Bronchial epithelial cell (primary cell): Measurements from ENCODE around the gene FARS2. TPM values are rescaled to one million over a fixed set of nuclear protein-coding genes. Genes with fewer than 3 reads are reported as not detected.
A peak's percentile ranks its signal among the peaks of the same experiment; 100 is the strongest.

Experiments used
- DNase-seq: peaks from one replicate; pipeline ENCODE4 v3.0.0-alpha.2; 2010; ENCODE audit warnings: low read depth
- FAIRE-seq: peaks from 2 replicates; lab custom pipeline; 2011; peaks lifted over from hg19 to GRCh38; lab: Jason Lieb, UNC
- H3K27me3 ChIP-seq: 2 replicates; pipeline ENCODE4 v1.5.1; 2011; ENCODE audit warnings: low read length; ENCODE audit not compliant: control insufficient read depth, insufficient read depth
- H3K36me3 ChIP-seq: 2 replicates; pipeline ENCODE4 v1.5.1; 2011; ENCODE audit warnings: low read length; ENCODE audit not compliant: control insufficient read depth, insufficient read depth
- H3K4me3 ChIP-seq: 2 replicates; pipeline ENCODE4 v1.5.1; 2011; ENCODE audit warnings: mild to moderate bottlenecking, low read depth, low read length, control low read depth
- total RNA-seq: library from RNA; depleted of rRNA; stranded (reverse); fragments of >200 nt; gene quantifications from 2 replicates; pipeline ENCODE4 v1.2.1, GENCODE V29; 2014
- TF ChIP-seq, protein P1 (sequence below): IDR thresholded peaks from 2 replicates; pipeline ENCODE4 v1.5.1; 2011; ENCODE audit warnings: mild to moderate bottlenecking, moderate library complexity, low read length, control low read depth, inconsistent platforms; ENCODE audit not compliant: insufficient read depth, severe bottlenecking

FARS2 gene
- total RNA-seq, 1 donor from 2014 or later, result 27.4 TPM

DNA sequence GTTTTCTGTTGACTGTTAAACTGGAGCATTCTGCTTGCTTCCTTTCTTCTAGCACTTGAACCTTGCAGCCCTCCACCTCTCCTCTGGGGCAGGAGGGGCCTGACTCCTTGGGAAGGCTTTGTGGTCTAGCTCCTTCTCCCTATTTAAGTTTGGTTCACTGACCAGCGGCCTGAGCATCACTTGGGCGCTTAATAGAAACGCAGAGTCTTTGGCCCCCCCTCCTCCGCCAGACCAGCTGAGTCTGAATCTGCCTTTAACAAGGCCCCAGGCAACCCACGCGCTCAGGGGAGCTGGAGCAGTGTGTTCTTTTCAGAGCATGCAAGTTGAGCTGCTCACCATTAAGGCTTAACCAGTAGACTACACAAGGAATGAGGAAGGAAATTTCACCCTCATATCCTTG, 519.7 kb downstream of the FARS2 start:
- Histone ChIP-seq H3K27me3 (no peaks in the 10 kb centered on the region), H3K36me3 (no peaks in the 10 kb centered on the region), H3K4me3 (no peak overlapping the region)
- no peak for FAIRE-seq
- TF ChIP-seq, protein P1, sequence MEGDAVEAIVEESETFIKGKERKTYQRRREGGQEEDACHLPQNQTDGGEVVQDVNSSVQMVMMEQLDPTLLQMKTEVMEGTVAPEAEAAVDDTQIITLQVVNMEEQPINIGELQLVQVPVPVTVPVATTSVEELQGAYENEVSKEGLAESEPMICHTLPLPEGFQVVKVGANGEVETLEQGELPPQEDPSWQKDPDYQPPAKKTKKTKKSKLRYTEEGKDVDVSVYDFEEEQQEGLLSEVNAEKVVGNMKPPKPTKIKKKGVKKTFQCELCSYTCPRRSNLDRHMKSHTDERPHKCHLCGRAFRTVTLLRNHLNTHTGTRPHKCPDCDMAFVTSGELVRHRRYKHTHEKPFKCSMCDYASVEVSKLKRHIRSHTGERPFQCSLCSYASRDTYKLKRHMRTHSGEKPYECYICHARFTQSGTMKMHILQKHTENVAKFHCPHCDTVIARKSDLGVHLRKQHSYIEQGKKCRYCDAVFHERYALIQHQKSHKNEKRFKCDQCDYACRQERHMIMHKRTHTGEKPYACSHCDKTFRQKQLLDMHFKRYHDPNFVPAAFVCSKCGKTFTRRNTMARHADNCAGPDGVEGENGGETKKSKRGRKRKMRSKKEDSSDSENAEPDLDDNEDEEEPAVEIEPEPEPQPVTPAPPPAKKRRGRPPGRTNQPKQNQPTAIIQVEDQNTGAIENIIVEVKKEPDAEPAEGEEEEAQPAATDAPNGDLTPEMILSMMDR, result no peak
- no peak for DNase-seq

DNA sequence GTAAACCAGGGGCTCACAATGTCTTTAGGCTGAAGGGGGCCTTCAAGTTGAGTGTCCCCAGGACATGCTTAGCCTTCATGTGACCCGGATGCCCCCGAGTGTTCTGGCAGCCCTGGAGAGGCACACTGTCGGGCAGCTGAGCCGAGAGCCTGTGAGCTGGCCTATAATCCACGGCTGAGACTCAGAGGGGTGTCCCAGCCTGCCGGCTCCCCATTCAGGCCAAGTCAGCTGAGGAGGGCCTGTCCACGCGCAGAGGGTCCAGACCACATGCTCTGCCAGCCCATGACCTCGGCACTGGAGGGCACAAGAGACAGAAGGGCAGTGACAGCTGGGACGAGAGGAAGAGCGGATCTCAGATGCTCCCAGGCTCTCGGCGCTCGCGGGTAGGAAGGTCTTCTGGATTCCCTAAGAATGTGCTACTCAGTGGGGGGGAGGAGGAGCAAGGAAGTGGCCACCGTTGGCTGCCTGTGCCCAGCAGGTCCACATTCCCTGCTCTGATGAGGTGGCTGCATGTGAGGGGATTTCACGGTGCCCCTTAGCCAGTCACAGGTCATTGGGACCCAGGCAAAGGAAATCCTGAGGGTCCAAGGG, 520.7 kb downstream of the FARS2 start:
- Histone ChIP-seq H3K27me3 (no peaks in the 10 kb centered on the region), H3K36me3 (no peaks in the 10 kb centered on the region), H3K4me3 (no peak overlapping the region)
- DNase-seq (no peak), FAIRE-seq (no peak)
- TF ChIP-seq, protein P1, result no peak

DNA sequence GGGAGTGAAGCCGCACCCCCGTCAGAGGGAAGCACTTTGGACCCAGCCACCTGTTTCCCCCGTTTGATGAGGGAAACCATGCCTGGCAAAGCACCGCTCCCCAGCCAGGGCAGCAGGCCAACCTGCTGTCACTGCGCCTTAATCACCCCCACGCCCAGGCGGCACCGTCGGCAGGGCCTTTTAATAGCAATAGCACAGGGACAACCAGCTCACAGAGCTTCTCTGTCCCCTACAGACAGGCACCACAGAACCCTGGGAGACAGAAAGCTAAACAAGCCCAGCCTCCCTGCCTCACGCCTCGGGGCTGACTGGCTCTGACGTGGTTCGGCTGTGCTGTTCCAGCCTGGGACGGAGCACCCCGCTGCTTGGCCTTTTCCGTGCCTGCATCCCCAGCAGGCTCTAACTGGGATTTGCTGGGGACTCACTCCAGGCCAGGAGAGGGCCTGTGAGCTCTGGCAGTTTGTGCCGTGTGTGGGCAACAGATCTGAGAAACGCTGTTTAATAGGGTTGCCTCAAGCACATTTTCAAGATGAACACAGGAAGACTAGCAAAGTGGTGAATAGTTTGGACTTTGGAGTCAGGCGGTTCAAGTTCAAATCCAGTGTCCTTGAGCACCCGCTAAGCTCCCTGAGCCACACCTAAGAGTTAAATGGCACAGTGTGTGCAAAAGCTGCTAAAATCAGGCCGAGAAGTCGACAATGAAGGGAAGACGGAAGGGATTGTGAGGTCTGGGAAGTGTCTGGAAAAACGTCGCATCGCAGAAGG, 521.7 kb downstream of the FARS2 start:
- no peak overlapping the region for H3K4me3 ChIP-seq
- TF ChIP-seq, protein P1, result no peak
- FAIRE-seq, result peak; percentile 7
- no peaks in the 10 kb centered on the region for H3K36me3 ChIP-seq
- H3K27me3 ChIP-seq, result no peaks in the 10 kb centered on the region
- DNase-seq, result no peak

DNA sequence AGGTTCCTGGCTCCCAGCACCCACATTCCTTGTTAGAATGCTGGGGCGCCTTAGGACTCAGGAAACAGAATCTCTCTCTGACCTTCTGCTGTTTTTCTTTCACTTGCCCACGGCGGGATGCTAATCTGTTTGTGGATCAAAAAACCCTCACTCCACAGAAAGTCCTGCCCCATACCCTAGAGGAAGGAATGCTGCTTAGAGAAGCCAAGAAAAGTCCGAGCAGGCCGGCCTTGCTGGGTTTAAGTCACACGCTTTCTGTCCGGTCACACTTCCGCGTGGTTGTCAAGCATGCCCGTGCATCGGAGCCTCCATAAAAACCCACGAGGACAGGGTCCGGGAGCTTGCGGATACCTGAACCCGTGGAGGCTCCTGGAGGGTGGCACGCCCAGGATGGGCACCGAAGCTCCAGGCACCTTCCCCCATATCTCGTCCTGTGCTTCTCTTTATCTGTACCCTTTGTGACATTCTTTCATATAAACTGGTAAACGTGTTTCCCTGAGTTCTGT, 522.3 kb downstream of the FARS2 start:
- DNase-seq (no peak), FAIRE-seq (no peak)
- no peak overlapping the region for H3K4me3 ChIP-seq
- H3K36me3 ChIP-seq, result no peaks in the 10 kb centered on the region
- TF ChIP-seq, protein P1, result no peak
- H3K27me3 ChIP-seq, result no peaks in the 10 kb centered on the region

DNA sequence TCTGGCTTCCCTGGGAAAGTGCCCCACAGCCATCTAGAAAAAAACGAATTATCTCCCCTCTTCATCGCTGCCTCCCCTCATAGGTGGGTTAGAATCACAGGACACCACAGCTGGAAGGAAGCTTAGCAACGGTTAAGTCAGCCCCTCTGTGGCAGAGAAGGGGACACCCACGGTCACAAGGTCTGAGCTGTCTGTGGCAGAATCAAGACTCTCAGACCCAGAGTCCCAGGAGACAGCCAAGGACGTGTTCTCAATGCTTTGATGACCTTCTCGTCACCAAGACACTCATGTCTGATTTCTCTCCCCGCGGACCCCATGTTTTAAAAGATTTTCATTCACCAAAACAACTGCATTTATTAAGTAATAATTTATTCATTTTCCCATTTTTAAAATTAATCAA, 523.9 kb downstream of the FARS2 start:
- H3K27me3 ChIP-seq, result no peaks in the 10 kb centered on the region
- FAIRE-seq (no peak), DNase-seq (no peak)
- no peak overlapping the region for H3K4me3 ChIP-seq
- TF ChIP-seq, protein P1, result no peak
- no peaks in the 10 kb centered on the region for H3K36me3 ChIP-seq
